Measurements from ENCODE around the gene OPRM1.

- no peak for TF ChIP-seq CTCF (IDR thresholded peaks at IDR 0.05; ENCODE audit: low read depth, low read length, poor library complexity, severe bottlenecking)
- TF ChIP-seq EZH2phosphoT487 (IDR thresholded peaks at IDR 0.05; ENCODE audit: borderline replicate concordance, low read length) = no peak
Measured at GRCh38 chr6:154246723-154247118, 207.7 kb downstream of the OPRM1 start.
